ENCODE data around the gene HRAS. TPM values are rescaled to one million over a fixed set of nuclear protein-coding genes. Genes with fewer than 3 reads are reported as not detected.
A peak's percentile ranks its signal among the peaks of the same experiment; 100 is the strongest.

The HRAS gene
- total RNA-seq, 1 experiment from 2014 or later, result 104 TPM

- Histone ChIP-seq H3K4me2 (ENCODE audit: low read length) (peak within 1 kb of the TSS; percentile 98), H3K27me3 (ENCODE audit: insufficient read depth, low read length) (no peaks in the 10 kb centered on the region), H3K27ac (ENCODE audit: low read depth, low read length) (peak within 1 kb of the TSS; percentile 90), H3K9me2 (ENCODE audit: insufficient read depth) (no peaks in the 10 kb centered on the region), H3K36me3 (ENCODE audit: control insufficient read depth in 1 of 2, insufficient read depth in 2 of 2, low read length in 2 of 2) (peaks cover 0 to 8% of the 10 kb centered on the region in 2 experiments; a peak in 1 of 4 replicates), H4K20me1 (ENCODE audit: insufficient read depth) (no peaks in the 10 kb centered on the region; the same call in 1 of the 2 replicates), H3K79me2 (ENCODE audit: insufficient read depth, low read length) (peaks cover 48% of the 10 kb centered on the region), H3K4me1 (ENCODE audit: control insufficient read depth in 1 of 2, insufficient read depth in 2 of 2, low read length in 2 of 2) (peaks cover 13 to 34% of the 10 kb centered on the region in 2 experiments), H2AFZ (ENCODE audit: low read depth, low read length, poor library complexity, severe bottlenecking) (no peak within 1 kb of the TSS), H3K9ac (ENCODE audit: low read length) (peak within 1 kb of the TSS; percentile 98), H3K4me3 (replicated peaks in 1 of 2; ENCODE audit: low read depth in 1 of 2, low read length in 2 of 2) (peak within 1 kb of the TSS; percentile 97 to 99), H3K9me3 (ENCODE audit: control insufficient read depth in 1 of 2, insufficient read depth in 1 of 2, low read depth in 1 of 2, low read length in 2 of 2) (no peaks in the 10 kb centered on the region)
- CTCF ChIA-PET, result interaction anchor here (0.8 to 1.4 kb wide), 2 partner anchors 21 to 128 kb away, joined by 4 to 5 read pairs; no protein-coding TSS in a partner anchor
- intact Hi-C loops (cut with micrococcal nuclease), result loop anchor here (2.0 kb wide), 1 partner anchor 37 kb away; no protein-coding TSS in a partner anchor
- RAD21 ChIA-PET (ENCODE audit: low non-redundant PET in 1 of 2, low total read pairs in 2 of 2, uncharacterized antibody in 2 of 2, unreplicated experiment in 2 of 2), result interaction anchor here in 1 of 2 experiments (1.1 kb wide), 1 partner anchor 16 kb away, joined by 7 read pairs; no protein-coding TSS in a partner anchor
- ATAC-seq, result peak; percentile 88
- no peak for TF ChIP-seq SP1 (IDR thresholded peaks at IDR 0.05; ENCODE audit: low read depth)
- TF ChIP-seq CEBPB (IDR thresholded peaks at IDR 0.05; ENCODE audit: low read depth), result no peak
- peak; percentile 100 for TF ChIP-seq ZFX (IDR thresholded peaks at IDR 0.05)
- no peak for TF ChIP-seq EGR1 (IDR thresholded peaks at IDR 0.05; ENCODE audit: low read depth)
- peak; percentile 85 for TF ChIP-seq POLR2AphosphoS5 (IDR thresholded peaks at IDR 0.05; ENCODE audit: low read depth, low read length)
- peak; percentile 21 for TF ChIP-seq TCF7L2 (IDR thresholded peaks at IDR 0.05; ENCODE audit: borderline replicate concordance, extremely low read depth, insufficient read depth, insufficient read length)
- no peak for TF ChIP-seq ATF3 (IDR thresholded peaks at IDR 0.05)
- no peak for TF ChIP-seq YY1 (IDR thresholded peaks at IDR 0.05; ENCODE audit: extremely low read depth, insufficient replicate concordance, low read depth, low read length)
- TF ChIP-seq EZH2 (IDR thresholded peaks at IDR 0.05), result no peak
- TF ChIP-seq SIN3A (IDR thresholded peaks at IDR 0.05; ENCODE audit: low read depth), result no peak
- peak; percentile 54 for TF ChIP-seq POLR2A (IDR thresholded peaks at IDR 0.05; ENCODE audit: borderline replicate concordance, extremely low read depth, insufficient read depth, insufficient read length)
- TF ChIP-seq JUND (IDR thresholded peaks at IDR 0.05), result no peak
- no peak for TF ChIP-seq RAD21 (IDR thresholded peaks at IDR 0.05; ENCODE audit: low read depth)
- no TSS peak for BruUV-seq (replicated peaks)
- peak; percentile 88 for DNase-seq (ENCODE audit: low read depth, low spot score)
- POLR2A ChIA-PET, result interaction anchor here (0.7 to 1.1 kb wide), 10 partner anchors 10 to 259 kb away, joined by 3 to 8 read pairs (median 4); partner anchors contain the start of genes DEAF1, HRAS and TMEM80
These were observed 40.8 kb upstream of the HRAS start, which contains the start of gene PHRF1 for GRCh38 chr11:575996-576768. Gene PHRF1, plus strand, starts transcription at chr11:576470. Its CDS starts 5,043 bp downstream, at chr11:581513.

Data from HCT116 (cell line).